Measurements from ENCODE around the gene EEF1A2.

Gene EEF1A2

GRCh38 chr20:63541371-63541770, 42.5 kb upstream of the EEF1A2 start:
- no peak for TF ChIP-seq ZNF70 (CRISPR knock-in tag; IDR thresholded peaks at IDR 0.05)
- no peak for TF ChIP-seq GLIS3 (CRISPR knock-in tag; IDR thresholded peaks at IDR 0.05)
- TF ChIP-seq PPARA (CRISPR knock-in tag; IDR thresholded peaks at IDR 0.05; ENCODE audit: borderline replicate concordance) = no peak
- TF ChIP-seq ZNF8 (CRISPR knock-in tag; IDR thresholded peaks at IDR 0.05) = no peak
- TF ChIP-seq ZC3H10 (CRISPR knock-in tag; IDR thresholded peaks at IDR 0.05) = no peak
- TF ChIP-seq ARNTL (CRISPR knock-in tag; IDR thresholded peaks at IDR 0.05; ENCODE audit: borderline replicate concordance, low read depth) = no peak
- no peak for TF ChIP-seq RARB (CRISPR knock-in tag; IDR thresholded peaks at IDR 0.05)
- no peak for TF ChIP-seq ZFP30 (CRISPR knock-in tag; IDR thresholded peaks at IDR 0.05)
- TF ChIP-seq, protein P1, sequence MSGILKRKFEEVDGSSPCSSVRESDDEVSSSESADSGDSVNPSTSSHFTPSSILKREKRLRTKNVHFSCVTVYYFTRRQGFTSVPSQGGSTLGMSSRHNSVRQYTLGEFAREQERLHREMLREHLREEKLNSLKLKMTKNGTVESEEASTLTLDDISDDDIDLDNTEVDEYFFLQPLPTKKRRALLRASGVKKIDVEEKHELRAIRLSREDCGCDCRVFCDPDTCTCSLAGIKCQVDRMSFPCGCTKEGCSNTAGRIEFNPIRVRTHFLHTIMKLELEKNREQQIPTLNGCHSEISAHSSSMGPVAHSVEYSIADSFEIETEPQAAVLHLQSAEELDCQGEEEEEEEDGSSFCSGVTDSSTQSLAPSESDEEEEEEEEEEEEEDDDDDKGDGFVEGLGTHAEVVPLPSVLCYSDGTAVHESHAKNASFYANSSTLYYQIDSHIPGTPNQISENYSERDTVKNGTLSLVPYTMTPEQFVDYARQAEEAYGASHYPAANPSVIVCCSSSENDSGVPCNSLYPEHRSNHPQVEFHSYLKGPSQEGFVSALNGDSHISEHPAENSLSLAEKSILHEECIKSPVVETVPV (CRISPR knock-in tag; IDR thresholded peaks at IDR 0.05) = no peak
- TF ChIP-seq TSHZ2 (CRISPR knock-in tag; IDR thresholded peaks at IDR 0.05) = no peak
- TF ChIP-seq ZNF565 (CRISPR knock-in tag; conservative IDR thresholded peaks at IDR 0.05; ENCODE audit: low read depth) = no peak
- TF ChIP-seq ISL1 (CRISPR knock-in tag; IDR thresholded peaks at IDR 0.05) = no peak
- no peak for TF ChIP-seq POU6F1 (CRISPR knock-in tag; IDR thresholded peaks at IDR 0.05; ENCODE audit: borderline replicate concordance, low read depth)
- TF ChIP-seq, protein P2, sequence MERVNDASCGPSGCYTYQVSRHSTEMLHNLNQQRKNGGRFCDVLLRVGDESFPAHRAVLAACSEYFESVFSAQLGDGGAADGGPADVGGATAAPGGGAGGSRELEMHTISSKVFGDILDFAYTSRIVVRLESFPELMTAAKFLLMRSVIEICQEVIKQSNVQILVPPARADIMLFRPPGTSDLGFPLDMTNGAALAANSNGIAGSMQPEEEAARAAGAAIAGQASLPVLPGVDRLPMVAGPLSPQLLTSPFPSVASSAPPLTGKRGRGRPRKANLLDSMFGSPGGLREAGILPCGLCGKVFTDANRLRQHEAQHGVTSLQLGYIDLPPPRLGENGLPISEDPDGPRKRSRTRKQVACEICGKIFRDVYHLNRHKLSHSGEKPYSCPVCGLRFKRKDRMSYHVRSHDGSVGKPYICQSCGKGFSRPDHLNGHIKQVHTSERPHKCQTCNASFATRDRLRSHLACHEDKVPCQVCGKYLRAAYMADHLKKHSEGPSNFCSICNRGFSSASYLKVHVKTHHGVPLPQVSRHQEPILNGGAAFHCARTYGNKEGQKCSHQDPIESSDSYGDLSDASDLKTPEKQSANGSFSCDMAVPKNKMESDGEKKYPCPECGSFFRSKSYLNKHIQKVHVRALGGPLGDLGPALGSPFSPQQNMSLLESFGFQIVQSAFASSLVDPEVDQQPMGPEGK (CRISPR knock-in tag; IDR thresholded peaks at IDR 0.05; ENCODE audit: borderline replicate concordance) = no peak
- no peak for TF ChIP-seq SNAI2 (CRISPR knock-in tag; IDR thresholded peaks at IDR 0.05)
- TF ChIP-seq OSR1 (CRISPR knock-in tag; IDR thresholded peaks at IDR 0.05) = no peak
- no peak for TF ChIP-seq ESRRG (CRISPR knock-in tag; IDR thresholded peaks at IDR 0.05)
- TF ChIP-seq TCF4 (CRISPR knock-in tag; IDR thresholded peaks at IDR 0.05; ENCODE audit: borderline replicate concordance) = no peak
- no peak for TF ChIP-seq ZFP3 (CRISPR knock-in tag; IDR thresholded peaks at IDR 0.05)
- no peak for TF ChIP-seq CREB5 (CRISPR knock-in tag; IDR thresholded peaks at IDR 0.05; ENCODE audit: low read depth)

GRCh38 chr20:63540417-63541186, 41.7 kb upstream of the EEF1A2 start:
- ATAC-seq = no peak
- TF ChIP-seq SNAI2 (CRISPR knock-in tag; IDR thresholded peaks at IDR 0.05) (no peak), ARNTL (CRISPR knock-in tag; IDR thresholded peaks at IDR 0.05; ENCODE audit: borderline replicate concordance, low read depth) (no peak), CREB5 (CRISPR knock-in tag; IDR thresholded peaks at IDR 0.05; ENCODE audit: low read depth) (no peak), ZFP3 (CRISPR knock-in tag; IDR thresholded peaks at IDR 0.05) (no peak), GLIS3 (CRISPR knock-in tag; IDR thresholded peaks at IDR 0.05) (no peak), ZC3H10 (CRISPR knock-in tag; IDR thresholded peaks at IDR 0.05) (no peak), PPARA (CRISPR knock-in tag; IDR thresholded peaks at IDR 0.05; ENCODE audit: borderline replicate concordance) (no peak), ZNF565 (CRISPR knock-in tag; conservative IDR thresholded peaks at IDR 0.05; ENCODE audit: low read depth) (no peak), ZNF70 (CRISPR knock-in tag; IDR thresholded peaks at IDR 0.05) (no peak), RARB (CRISPR knock-in tag; IDR thresholded peaks at IDR 0.05) (no peak), POU6F1 (CRISPR knock-in tag; IDR thresholded peaks at IDR 0.05; ENCODE audit: borderline replicate concordance, low read depth) (no peak), TCF4 (CRISPR knock-in tag; IDR thresholded peaks at IDR 0.05; ENCODE audit: borderline replicate concordance) (no peak), ZFP30 (CRISPR knock-in tag; IDR thresholded peaks at IDR 0.05) (no peak), ZNF8 (CRISPR knock-in tag; IDR thresholded peaks at IDR 0.05) (no peak), OSR1 (CRISPR knock-in tag; IDR thresholded peaks at IDR 0.05) (no peak)
- TF ChIP-seq, protein P2 (CRISPR knock-in tag; IDR thresholded peaks at IDR 0.05; ENCODE audit: borderline replicate concordance) = no peak
- TF ChIP-seq, protein P1 (CRISPR knock-in tag; IDR thresholded peaks at IDR 0.05) = no peak

More at GRCh38 chr20:63541371-63541770, 42.5 kb upstream of the EEF1A2 start:
- no peak for ATAC-seq

All from SK-N-SH treated with all-trans-retinoic acid at 6 μM for 48 hours (cell line).